GM21360 (cell line): ENCODE measurements around the gene COL27A1.

Source experiments
- ATAC-seq: cut with Tn5 transposase; IDR thresholded peaks from one replicate; pipeline ENCODE4 v1.9.1; 2021; ENCODE audit warnings: mild to moderate bottlenecking, moderate library complexity; ENCODE audit not compliant: unreplicated experiment

COL27A1 gene

GRCh38 chr9:114166103-114166470 is 10.8 kb downstream of the COL27A1 start:
- no peak for ATAC-seq

- ATAC-seq, result no peak
Observed at GRCh38 chr9:114166614-114167572, 11.6 kb downstream of the COL27A1 start.

GRCh38 chr9:114167591-114168091 is 12.3 kb downstream of the COL27A1 start:
- ATAC-seq, result no peak

GRCh38 chr9:114168281-114169028 is 13.1 kb downstream of the COL27A1 start:
- no peak for ATAC-seq

GRCh38 chr9:114169029-114169951 is 14.0 kb downstream of the COL27A1 start:
- ATAC-seq, result no peak

GRCh38 chr9:114169952-114170770 is 14.8 kb downstream of the COL27A1 start:
- ATAC-seq, result no peak

GRCh38 chr9:114170771-114171461 is 15.6 kb downstream of the COL27A1 start:
- no peak for ATAC-seq

GRCh38 chr9:114171500-114171899 is 16.2 kb downstream of the COL27A1 start:
- ATAC-seq, result no peak

- no peak for ATAC-seq
Observed at GRCh38 chr9:114172981-114173833, 17.9 kb downstream of the COL27A1 start.

- no peak for ATAC-seq
Observed at GRCh38 chr9:114174557-114174875, 19.2 kb downstream of the COL27A1 start.

- no peak for ATAC-seq
Observed at GRCh38 chr9:114174876-114175771, 19.8 kb downstream of the COL27A1 start.

- ATAC-seq, result no peak
Observed at GRCh38 chr9:114176624-114177291, 21.4 kb downstream of the COL27A1 start.

- ATAC-seq, result no peak
Observed at GRCh38 chr9:114177423-114178064, 22.2 kb downstream of the COL27A1 start.

- ATAC-seq, result no peak
Observed at GRCh38 chr9:114178076-114178475, 22.7 kb downstream of the COL27A1 start.

- no peak for ATAC-seq
Observed at GRCh38 chr9:114178756-114179450, 23.6 kb downstream of the COL27A1 start.

GRCh38 chr9:114179516-114179915 is 24.2 kb downstream of the COL27A1 start:
- ATAC-seq, result no peak
